HCT116 (cell line): ENCODE data around the gene USP12. TPM values are rescaled to one million over a fixed set of nuclear protein-coding genes. Genes with fewer than 3 reads are reported as not detected.

Experiments
- ATAC-seq: fragments of 200-7000 bp; cut with Tn5 transposase; 2 replicates; pipeline ENCODE4 v1.9.1; 2020; ENCODE audit warnings: mild to moderate bottlenecking, moderate library complexity
- BruUV-seq: library from RNA; stranded (reverse); fragments of 400-500 nt; replicated peaks from 2 replicates; lab custom pipeline; 2021; lab: Mats Ljungman, UMichigan
- CTCF ChIA-PET: fragments of 300-600 bp; sonication (Branson Sonifier 250); formaldehyde crosslinking; loops from one replicate; lab custom pipeline; 2021; ENCODE audit warnings: antibody characterized with exemption; lab: Charles Lee
- POLR2A ChIA-PET: fragments of 300-600, 350-600 bp; sonication (Branson Sonifier 250); formaldehyde crosslinking; loops from one replicate; lab custom pipeline; 2021; ENCODE audit warnings: antibody characterized with exemption; lab: Charles Lee
- RAD21 ChIA-PET, 2 experiments: fragments of 300-600 bp; sonication (Branson Sonifier 250); formaldehyde crosslinking; loops; one replicate each; lab custom pipeline; 2023; ENCODE audit warnings: low total read pairs in 2 of 2; ENCODE audit not compliant: uncharacterized antibody in 2 of 2, unreplicated experiment in 2 of 2, low non-redundant PET in 1 of 2; lab: Charles Lee
- DNase-seq: peaks from one replicate; pipeline ENCODE4 v3.0.0-alpha.2; 2010; ENCODE audit warnings: low read depth, low spot score
- H2AFZ ChIP-seq: fragments of 200-600 bp; shearing (Covaris generic), sonication (generic); 2 replicates; pipeline ENCODE4 v1.6.1; 2017; ENCODE audit warnings: low read depth, mixed run types, mixed read lengths, antibody characterized with exemption, low read length; ENCODE audit not compliant: poor library complexity, severe bottlenecking
- H3K27ac ChIP-seq: 2 replicates; pipeline ENCODE4 v1.5.1; 2012; ENCODE audit warnings: low read depth, low read length
- H3K27me3 ChIP-seq: fragments of 200-600 bp; sonication (generic); 2 replicates; pipeline ENCODE4 v1.6.1; 2016; ENCODE audit warnings: mixed run types, low read length, mixed read lengths; ENCODE audit not compliant: insufficient read depth
- H3K36me3 ChIP-seq, 2 experiments: fragments of 200-500 bp in 1 of 2; fragments of 200-600 bp in 1 of 2; sonication (Bioruptor generic) in 1 of 2; sonication (generic) in 1 of 2; 2 replicates each; pipeline versions ENCODE4 v1.5.1 to v1.6.1; 2014 to 2016; ENCODE audit warnings: low read length in 2 of 2, inconsistent platforms in 1 of 2, mixed read lengths in 1 of 2, mixed run types in 1 of 2; ENCODE audit not compliant: insufficient read depth in 2 of 2, control insufficient read depth in 1 of 2
- H3K4me1 ChIP-seq, 2 experiments: fragments of 200-600 bp in 1 of 2; sonication (generic) in 1 of 2; 2 replicates each; pipeline versions ENCODE4 v1.5.1 to v1.6.1; 2012 to 2017; ENCODE audit warnings: low read length in 2 of 2, inconsistent platforms in 1 of 2, mild to moderate bottlenecking in 1 of 2, mixed read lengths in 1 of 2, mixed run types in 1 of 2, moderate library complexity in 1 of 2; ENCODE audit not compliant: insufficient read depth in 2 of 2, control insufficient read depth in 1 of 2
- H3K4me2 ChIP-seq: fragments of 200-600 bp; sonication (generic); 2 replicates; pipeline ENCODE4 v1.6.1; 2017; ENCODE audit warnings: mixed run types, low read length, mixed read lengths
- H3K4me3 ChIP-seq, 2 experiments: fragments of 200-600 bp in 1 of 2; sonication (generic) in 1 of 2; replicated peaks in 1 of 2; 2 replicates each; pipeline ENCODE4 v1.5.1; 2011 to 2016; ENCODE audit warnings: low read length in 2 of 2, control low read depth in 1 of 2, low read depth in 1 of 2, mild to moderate bottlenecking in 1 of 2, mixed read lengths in 1 of 2, mixed run types in 1 of 2
- H3K79me2 ChIP-seq: fragments of 200-600 bp; sonication (generic); 2 replicates; pipeline ENCODE4 v1.6.1; 2017; ENCODE audit warnings: mild to moderate bottlenecking, mixed run types, low read length, moderate library complexity, mixed read lengths; ENCODE audit not compliant: insufficient read depth
- H3K9ac ChIP-seq: fragments of 200-600 bp; sonication (generic); 2 replicates; pipeline ENCODE4 v1.6.1; 2016; ENCODE audit warnings: low read length, mixed read lengths
- H3K9me2 ChIP-seq: fragments of 200-600 bp; sonication (generic), shearing (Covaris generic); 2 replicates; pipeline ENCODE4 v1.6.1; 2017; ENCODE audit warnings: mixed run types, mild to moderate bottlenecking, moderate library complexity; ENCODE audit not compliant: insufficient read depth
- H3K9me3 ChIP-seq, 2 experiments: fragments of 200-500 bp in 1 of 2; fragments of 200-600 bp in 1 of 2; sonication (Bioruptor generic) in 1 of 2; sonication (generic) in 1 of 2; 2 replicates each; pipeline ENCODE4 v1.6.1; 2014 to 2017; ENCODE audit warnings: low read length in 2 of 2, mixed read lengths in 2 of 2, inconsistent platforms in 1 of 2, low read depth in 1 of 2, mild to moderate bottlenecking in 1 of 2, mixed run types in 1 of 2, moderate library complexity in 1 of 2; ENCODE audit not compliant: control insufficient read depth in 1 of 2, insufficient read depth in 1 of 2
- H4K20me1 ChIP-seq: fragments of 200-600 bp; sonication (generic), shearing (Covaris generic); 2 replicates; pipeline ENCODE4 v1.6.1; 2017; ENCODE audit warnings: mixed run types, mild to moderate bottlenecking, moderate library complexity; ENCODE audit not compliant: insufficient read depth
- ELF1 ChIP-seq: IDR thresholded peaks from 2 replicates; pipeline ENCODE4 v1.6.1; 2012; ENCODE audit warnings: low read depth, borderline replicate concordance
- EZH2 ChIP-seq: fragments of 200-600 bp; sonication (generic); IDR thresholded peaks from 2 replicates; pipeline ENCODE4 v1.6.1; 2017; ENCODE audit warnings: antibody characterized with exemption, mixed run types
- EZH2phosphoT487 ChIP-seq: fragments of 200-600 bp; IDR thresholded peaks from 2 replicates; pipeline ENCODE4 v1.6.1; 2018; ENCODE audit warnings: antibody characterized with exemption, borderline replicate concordance
- JUND ChIP-seq: IDR thresholded peaks from 2 replicates; pipeline ENCODE4 v1.6.1; 2012
- POLR2A ChIP-seq: IDR thresholded peaks from 2 replicates; pipeline ENCODE4 v1.7.0; 2011; ENCODE audit warnings: borderline replicate concordance; ENCODE audit not compliant: insufficient read depth, insufficient read length; ENCODE audit errors: extremely low read depth
- POLR2AphosphoS5 ChIP-seq: IDR thresholded peaks from 2 replicates; pipeline ENCODE4 v1.6.1; 2011; ENCODE audit warnings: mild to moderate bottlenecking, low read depth, low read length, moderate library complexity
- RAD21 ChIP-seq: IDR thresholded peaks from 2 replicates; pipeline ENCODE4 v1.6.1; 2012; ENCODE audit warnings: low read depth, mild to moderate bottlenecking
- SIN3A ChIP-seq: IDR thresholded peaks from 2 replicates; pipeline ENCODE4 v1.6.1; 2012; ENCODE audit warnings: low read depth
- SRF ChIP-seq: IDR thresholded peaks from 2 replicates; pipeline ENCODE4 v1.6.1; 2012; ENCODE audit warnings: low read depth
- TCF7L2 ChIP-seq: IDR thresholded peaks from 2 replicates; pipeline ENCODE4 v1.7.0; 2011; ENCODE audit warnings: borderline replicate concordance, inconsistent platforms; ENCODE audit not compliant: insufficient read depth, insufficient read length; ENCODE audit errors: extremely low read depth
- ZFX ChIP-seq: fragments of 450-650 bp; IDR thresholded peaks from 2 replicates; pipeline ENCODE4 v1.6.1; 2017
- ZNF274 ChIP-seq: fragments of 200-500 bp; sonication (Bioruptor generic); IDR thresholded peaks from 2 replicates; pipeline ENCODE4 v1.6.1; 2014; ENCODE audit warnings: mild to moderate bottlenecking, low read depth, low read length, inconsistent platforms
- intact Hi-C: fragments of 100-400 bp; cut with micrococcal nuclease; formaldehyde crosslinking; loops from 2 replicates; pipeline ENCODE4 v1.10.0; 2022
- total RNA-seq: library from RNA; stranded (reverse); gene quantifications from one replicate; pipeline ENCODE4 v1.2.1, GENCODE V29; 2021; ENCODE audit not compliant: unreplicated experiment
- TF ChIP-seq, protein P1 (sequence below): IDR thresholded peaks from 2 replicates; pipeline ENCODE4 v1.6.1; 2011; ENCODE audit warnings: mild to moderate bottlenecking, low read length, moderate library complexity; ENCODE audit not compliant: insufficient replicate concordance; ENCODE audit errors: extremely low read depth
- TF ChIP-seq, protein P2 (sequence below): IDR thresholded peaks from 2 replicates; pipeline ENCODE4 v1.6.1; 2012

Gene USP12
- total RNA-seq, 1 experiment from 2014 or later, result 28.3 TPM

DNA sequence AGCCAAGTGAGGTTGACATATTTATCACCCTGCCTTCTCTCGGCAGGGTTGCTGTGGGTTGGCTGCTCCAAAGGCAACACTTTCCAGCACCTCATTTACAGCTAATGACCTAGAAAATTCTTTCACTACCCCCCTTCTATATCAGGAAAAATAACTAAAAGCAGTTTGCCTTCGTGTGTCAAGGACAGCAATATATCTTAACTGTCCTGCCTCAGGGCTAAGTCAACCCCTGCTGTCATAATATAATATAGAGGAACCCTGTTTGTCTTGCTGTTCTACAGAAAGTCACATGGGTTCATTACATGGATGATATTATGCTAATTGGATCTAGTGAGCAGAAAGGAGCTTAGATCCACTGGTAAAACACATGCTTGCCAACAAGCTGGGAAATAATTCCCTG lies 28.1 kb upstream of the USP12 start (continued):
- TF ChIP-seq, protein P1, sequence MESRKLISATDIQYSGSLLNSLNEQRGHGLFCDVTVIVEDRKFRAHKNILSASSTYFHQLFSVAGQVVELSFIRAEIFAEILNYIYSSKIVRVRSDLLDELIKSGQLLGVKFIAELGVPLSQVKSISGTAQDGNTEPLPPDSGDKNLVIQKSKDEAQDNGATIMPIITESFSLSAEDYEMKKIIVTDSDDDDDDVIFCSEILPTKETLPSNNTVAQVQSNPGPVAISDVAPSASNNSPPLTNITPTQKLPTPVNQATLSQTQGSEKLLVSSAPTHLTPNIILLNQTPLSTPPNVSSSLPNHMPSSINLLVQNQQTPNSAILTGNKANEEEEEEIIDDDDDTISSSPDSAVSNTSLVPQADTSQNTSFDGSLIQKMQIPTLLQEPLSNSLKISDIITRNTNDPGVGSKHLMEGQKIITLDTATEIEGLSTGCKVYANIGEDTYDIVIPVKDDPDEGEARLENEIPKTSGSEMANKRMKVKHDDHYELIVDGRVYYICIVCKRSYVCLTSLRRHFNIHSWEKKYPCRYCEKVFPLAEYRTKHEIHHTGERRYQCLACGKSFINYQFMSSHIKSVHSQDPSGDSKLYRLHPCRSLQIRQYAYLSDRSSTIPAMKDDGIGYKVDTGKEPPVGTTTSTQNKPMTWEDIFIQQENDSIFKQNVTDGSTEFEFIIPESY, result no peak
- no peak for TF ChIP-seq SRF
- no peak for TF ChIP-seq POLR2AphosphoS5

- ChIA-PET CTCF (no interaction called here), RAD21 (no interaction called here), POLR2A (no interaction called here)
- Histone ChIP-seq H3K9me3 (no peaks in the 10 kb centered on the region), H3K4me3 (no peak overlapping the region), H3K9me2 (no peaks in the 10 kb centered on the region), H2AFZ (no peak overlapping the region), H3K27ac (no peak overlapping the region), H4K20me1 (no peaks in the 10 kb centered on the region), H3K36me3 (no peaks in the 10 kb centered on the region), H3K79me2 (no peaks in the 10 kb centered on the region), H3K9ac (no peak overlapping the region), H3K27me3 (no peaks in the 10 kb centered on the region), H3K4me2 (no peak overlapping the region), H3K4me1 (peaks cover 18 to 49% of the 10 kb centered on the region in 2 experiments)
- DNase-seq (no peak), ATAC-seq (no peak)
- BruUV-seq, result no TSS peak
- no peak for TF ChIP-seq ZNF274
- TF ChIP-seq, protein P2, sequence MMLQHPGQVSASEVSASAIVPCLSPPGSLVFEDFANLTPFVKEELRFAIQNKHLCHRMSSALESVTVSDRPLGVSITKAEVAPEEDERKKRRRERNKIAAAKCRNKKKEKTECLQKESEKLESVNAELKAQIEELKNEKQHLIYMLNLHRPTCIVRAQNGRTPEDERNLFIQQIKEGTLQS, result no peak
- TF ChIP-seq EZH2, result no peak
- no peak for TF ChIP-seq EZH2phosphoT487
- TF ChIP-seq SIN3A, result no peak
- no peak for TF ChIP-seq ELF1
- no peak for TF ChIP-seq ZFX
- TF ChIP-seq POLR2A, result no peak
- no peak for TF ChIP-seq JUND
- TF ChIP-seq SRF, result no peak
- TF ChIP-seq TCF7L2, result no peak
- no peak for TF ChIP-seq RAD21
- intact Hi-C loops, result no loop called here
Measured at GRCh38 chr13:27199211-27199610, 27.6 kb upstream of the USP12 start.
